Suprapubic skin (tissue), 4 donors: ENCODE measurements around the gene LRMDA. TPM values are rescaled to one million over a fixed set of nuclear protein-coding genes. Genes with fewer than 3 reads are reported as not detected.

Source experiments
- DNase-seq, 2 donors: peaks; one replicate each; pipeline ENCODE4 v3.0.0-alpha.2; 2019; ENCODE audit warnings: low spot score in 2 of 2
- H3K27ac ChIP-seq: fragments of 200-600 bp; sonication (generic); one replicate; pipeline ENCODE4 v1.5.1; 2019
- H3K27me3 ChIP-seq: fragments of 200-600 bp; sonication (generic); one replicate; pipeline ENCODE4 v1.5.1; 2019
- H3K36me3 ChIP-seq: fragments of 200-600 bp; sonication (generic); one replicate; pipeline ENCODE4 v1.5.1; 2019
- H3K4me1 ChIP-seq: fragments of 200-600 bp; sonication (generic); one replicate; pipeline ENCODE4 v1.5.1; 2019
- H3K4me3 ChIP-seq: fragments of 200-600 bp; sonication (generic); one replicate; pipeline ENCODE4 v1.5.1; 2019; ENCODE audit warnings: mild to moderate bottlenecking
- H3K9me3 ChIP-seq: fragments of 200-600 bp; sonication (generic); one replicate; pipeline ENCODE4 v1.5.1; 2019
- EP300 ChIP-seq: sonication (generic); formaldehyde crosslinking; IDR thresholded peaks from one replicate; pipeline ENCODE4 v1.6.1; 2017; ENCODE audit warnings: antibody characterized with exemption
- POLR2A ChIP-seq, 2 donors: fragments of 450-650 bp; IDR thresholded peaks; one replicate each; pipeline ENCODE4 v1.6.1; 2017; ENCODE audit warnings: antibody characterized with exemption in 2 of 2, mild to moderate bottlenecking in 2 of 2, moderate library complexity in 2 of 2
- POLR2AphosphoS5 ChIP-seq, 3 donors: sonication (generic); formaldehyde crosslinking; IDR thresholded peaks; one replicate each; pipeline ENCODE4 v1.6.1; 2017; ENCODE audit warnings: antibody characterized with exemption in 3 of 3
- WGBS: methylation state at CpG from one replicate; pipeline ENCODE4 v1.1.5; 2018; 5-methylcytosine and 5-hydroxymethylcytosine counted together
- total RNA-seq, 4 donors: library from RNA; depleted of rRNA; stranded (reverse); fragments of >200 nt; gene quantifications; one replicate each; pipeline ENCODE4 v1.1.0, GENCODE V29; 2016
- TF ChIP-seq, protein P1 (sequence below), 2 donors: fragments of 200-600 bp in 1 of 2; fragments of 450-650 bp in 1 of 2; sonication (generic) in 1 of 2; IDR thresholded peaks; one replicate each; pipeline ENCODE4 v1.5.1; 2016 to 2019; ENCODE audit warnings: antibody characterized with exemption in 2 of 2, mild to moderate bottlenecking in 1 of 2, moderate library complexity in 1 of 2

Gene LRMDA
- total RNA-seq, result 1 to 10 TPM in 2 of 4 donors, under 1 TPM in 1, not detected in 1; 0.10 to 2.9 (median 1.9) TPM

DNA sequence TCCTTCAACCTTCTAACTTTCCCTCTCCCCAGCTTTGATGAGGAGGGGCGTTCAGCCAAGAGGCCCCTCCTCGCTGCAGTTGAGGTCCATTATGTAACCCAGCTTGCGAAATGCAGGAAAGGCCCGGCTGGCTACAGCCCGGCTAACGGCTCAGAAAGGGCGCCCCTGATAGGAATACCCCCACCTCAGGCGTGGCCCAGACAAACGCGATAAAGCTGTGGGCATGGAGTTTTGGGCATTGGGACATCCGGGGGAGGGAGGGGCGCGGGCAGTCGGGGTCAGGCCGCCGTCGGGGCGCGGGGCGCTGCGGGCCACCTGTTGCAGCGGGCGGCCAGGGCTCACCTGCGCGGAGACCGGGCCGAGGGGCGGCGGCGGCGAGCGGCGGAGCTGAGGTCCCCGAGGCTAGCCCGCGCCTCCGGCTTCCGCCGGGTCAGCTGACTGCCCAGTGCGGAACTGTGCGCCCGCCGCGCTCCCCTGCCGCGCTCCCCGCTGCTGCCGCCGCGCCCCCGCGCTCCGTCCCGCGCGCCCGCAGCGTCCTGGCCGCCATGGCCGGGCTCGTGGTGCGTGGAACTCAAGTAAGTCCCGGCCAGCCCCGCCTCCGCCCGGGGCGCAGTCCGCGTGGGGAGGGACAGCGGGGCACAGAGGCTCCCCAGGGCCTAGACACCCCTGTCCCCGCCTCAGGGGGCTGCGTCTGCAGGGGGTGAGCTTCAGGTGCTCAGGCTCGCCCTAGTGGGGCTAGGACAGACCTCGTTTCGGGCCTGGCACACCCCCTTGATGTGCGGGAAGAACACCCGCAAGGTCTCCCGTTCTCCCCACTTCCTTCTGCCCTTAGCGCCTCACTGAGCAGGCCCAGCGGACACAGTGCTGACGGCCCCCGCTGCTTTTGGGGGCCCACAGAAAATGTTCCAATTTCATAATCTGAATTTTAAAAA is at the start of gene LRMDA:
Gene LRMDA (plus strand): TSS at position 445 of the 932 bp plus-strand sequence.
- Histone ChIP-seq H3K4me3 (peak within 1 kb of the TSS; percentile 64), H3K27ac (peak within 1 kb of the TSS; percentile 64), H3K27me3 (no peaks in the 10 kb centered on the region), H3K4me1 (peaks cover 52% of the 10 kb centered on the region), H3K36me3 (no peaks in the 10 kb centered on the region), H3K9me3 (no peaks in the 10 kb centered on the region)
- WGBS, result 34% methylated on average over 19 of the region's 82 CpGs
- peak in 1 of 2 donors; percentile 67 for DNase-seq
- no peak for TF ChIP-seq POLR2A (IDR thresholded peaks at IDR 0.05)
- no peak for TF ChIP-seq POLR2AphosphoS5 (IDR thresholded peaks at IDR 0.05)
- TF ChIP-seq, protein P1, sequence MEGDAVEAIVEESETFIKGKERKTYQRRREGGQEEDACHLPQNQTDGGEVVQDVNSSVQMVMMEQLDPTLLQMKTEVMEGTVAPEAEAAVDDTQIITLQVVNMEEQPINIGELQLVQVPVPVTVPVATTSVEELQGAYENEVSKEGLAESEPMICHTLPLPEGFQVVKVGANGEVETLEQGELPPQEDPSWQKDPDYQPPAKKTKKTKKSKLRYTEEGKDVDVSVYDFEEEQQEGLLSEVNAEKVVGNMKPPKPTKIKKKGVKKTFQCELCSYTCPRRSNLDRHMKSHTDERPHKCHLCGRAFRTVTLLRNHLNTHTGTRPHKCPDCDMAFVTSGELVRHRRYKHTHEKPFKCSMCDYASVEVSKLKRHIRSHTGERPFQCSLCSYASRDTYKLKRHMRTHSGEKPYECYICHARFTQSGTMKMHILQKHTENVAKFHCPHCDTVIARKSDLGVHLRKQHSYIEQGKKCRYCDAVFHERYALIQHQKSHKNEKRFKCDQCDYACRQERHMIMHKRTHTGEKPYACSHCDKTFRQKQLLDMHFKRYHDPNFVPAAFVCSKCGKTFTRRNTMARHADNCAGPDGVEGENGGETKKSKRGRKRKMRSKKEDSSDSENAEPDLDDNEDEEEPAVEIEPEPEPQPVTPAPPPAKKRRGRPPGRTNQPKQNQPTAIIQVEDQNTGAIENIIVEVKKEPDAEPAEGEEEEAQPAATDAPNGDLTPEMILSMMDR (IDR thresholded peaks at IDR 0.05), result no peak
- TF ChIP-seq EP300, result no peak

DNA sequence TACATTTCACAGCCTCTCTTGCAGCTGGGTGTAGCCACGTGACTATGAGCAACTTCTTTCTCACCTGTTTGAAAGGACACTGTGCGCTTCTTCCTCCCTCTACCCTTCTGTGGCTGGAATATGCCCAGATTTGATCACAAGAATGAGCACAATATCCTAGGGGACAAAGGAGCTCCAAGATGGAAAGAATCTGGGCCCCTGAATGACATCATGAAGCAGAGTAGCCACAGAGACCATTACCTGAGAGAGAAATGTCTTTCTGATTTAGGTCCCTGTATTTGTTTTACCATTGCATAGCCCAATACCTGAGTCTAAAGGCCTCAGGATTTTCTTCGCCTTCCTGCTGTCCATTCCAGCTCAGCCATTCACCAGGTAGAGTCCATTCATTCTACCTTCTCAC is 45.3 kb upstream of the LRMDA start:
- 97% methylated on average over 3 of the region's 3 CpGs for WGBS
- H3K27ac ChIP-seq, result no peak overlapping the region
- TF ChIP-seq, protein P1 (IDR thresholded peaks at IDR 0.05), result no peak
- TF ChIP-seq POLR2AphosphoS5 (IDR thresholded peaks at IDR 0.05), result no peak
- TF ChIP-seq EP300, result no peak
- TF ChIP-seq POLR2A (IDR thresholded peaks at IDR 0.05), result no peak
- no peaks in the 10 kb centered on the region for H3K9me3 ChIP-seq
- no peaks in the 10 kb centered on the region for H3K36me3 ChIP-seq
- no peaks in the 10 kb centered on the region for H3K27me3 ChIP-seq
- H3K4me3 ChIP-seq, result no peak overlapping the region
- DNase-seq, result no peak
- no peaks in the 10 kb centered on the region for H3K4me1 ChIP-seq

DNA sequence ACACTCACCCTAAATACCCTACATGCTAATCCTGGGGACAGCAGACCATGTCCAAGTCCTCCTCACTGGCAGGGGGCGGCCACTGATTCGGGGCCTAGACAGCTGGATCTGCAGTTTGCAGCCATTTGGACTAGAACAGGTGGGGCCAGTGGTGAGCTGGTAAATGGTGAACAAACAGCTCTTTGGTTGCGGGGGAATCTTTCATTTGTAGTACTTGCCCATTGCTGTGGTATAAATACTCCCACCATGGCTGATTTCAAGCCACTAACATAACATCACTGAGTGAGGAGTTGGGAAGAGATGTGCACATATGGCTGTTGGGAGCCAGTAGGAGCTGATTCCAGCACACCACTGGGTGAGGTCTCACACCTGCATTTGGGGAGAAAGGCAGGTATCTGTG is 43.3 kb upstream of the LRMDA start:
- Histone ChIP-seq H3K4me3 (no peak overlapping the region), H3K36me3 (no peaks in the 10 kb centered on the region), H3K27me3 (no peaks in the 10 kb centered on the region), H3K9me3 (no peaks in the 10 kb centered on the region), H3K27ac (no peak overlapping the region), H3K4me1 (no peaks in the 10 kb centered on the region)
- WGBS, result 100% methylated on average over 1 of the region's 3 CpGs
- no peak for DNase-seq
- TF ChIP-seq POLR2A (IDR thresholded peaks at IDR 0.05) (no peak), EP300 (no peak), POLR2AphosphoS5 (IDR thresholded peaks at IDR 0.05) (no peak)
- TF ChIP-seq, protein P1 (IDR thresholded peaks at IDR 0.05), result no peak

DNA sequence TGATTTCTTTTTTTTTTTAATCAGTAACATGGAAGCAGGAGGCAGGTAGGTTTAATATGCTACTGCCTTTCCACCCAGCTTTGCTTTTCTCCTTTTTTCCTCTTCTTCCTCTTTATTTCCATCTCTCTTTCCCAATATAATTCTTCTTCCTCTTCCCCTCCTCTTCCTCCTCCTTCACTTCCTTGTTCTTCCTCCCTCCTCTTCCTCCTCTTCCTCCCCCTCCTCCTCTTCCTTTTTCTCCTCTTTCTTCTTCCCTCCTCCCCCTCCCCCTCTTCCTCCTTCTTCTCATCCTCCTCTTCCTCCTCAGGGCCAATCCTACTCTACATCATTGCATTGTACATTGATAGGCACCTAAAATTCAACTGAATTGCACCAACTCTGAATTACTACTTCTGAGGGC is 41.2 kb upstream of the LRMDA start:
- Histone ChIP-seq H3K36me3 (peaks cover 4% of the 10 kb centered on the region), H3K27ac (no peak overlapping the region), H3K9me3 (no peaks in the 10 kb centered on the region), H3K27me3 (no peaks in the 10 kb centered on the region), H3K4me1 (peaks cover 6% of the 10 kb centered on the region), H3K4me3 (no peak overlapping the region)
- no peak for DNase-seq
- TF ChIP-seq POLR2A (IDR thresholded peaks at IDR 0.05) (no peak), EP300 (no peak), POLR2AphosphoS5 (IDR thresholded peaks at IDR 0.05) (no peak)
- TF ChIP-seq, protein P1 (IDR thresholded peaks at IDR 0.05), result no peak

DNA sequence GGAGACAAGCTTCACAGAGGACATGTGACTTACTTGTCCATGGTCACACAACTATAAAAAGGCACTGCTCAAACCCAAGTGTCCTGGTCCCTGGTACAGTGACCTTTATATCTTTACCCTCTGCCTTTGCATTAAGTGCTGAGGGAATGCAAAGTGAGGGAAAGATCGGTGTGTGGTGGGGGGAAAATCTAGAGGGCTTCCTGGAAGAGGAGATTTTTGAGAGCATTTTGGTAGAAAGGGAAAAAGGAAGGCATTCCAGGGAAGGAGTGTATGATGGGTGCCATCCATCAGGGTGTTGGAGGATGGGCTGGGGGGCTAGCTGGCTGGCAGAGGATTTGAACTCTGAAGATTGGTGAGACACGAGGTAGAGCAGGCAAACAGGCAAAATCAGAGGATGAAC is 39.2 kb upstream of the LRMDA start:
- no peaks in the 10 kb centered on the region for H3K27me3 ChIP-seq
- peaks cover 4% of the 10 kb centered on the region for H3K36me3 ChIP-seq
- H3K4me3 ChIP-seq, result no peak overlapping the region
- no peak overlapping the region for H3K27ac ChIP-seq
- DNase-seq, result no peak
- no peaks in the 10 kb centered on the region for H3K9me3 ChIP-seq
- WGBS, result 92% methylated on average over 2 of the region's 2 CpGs
- peaks cover 21% of the 10 kb centered on the region for H3K4me1 ChIP-seq
- TF ChIP-seq EP300, result no peak
- TF ChIP-seq POLR2AphosphoS5 (IDR thresholded peaks at IDR 0.05), result no peak
- TF ChIP-seq POLR2A (IDR thresholded peaks at IDR 0.05), result no peak
- TF ChIP-seq, protein P1 (IDR thresholded peaks at IDR 0.05), result no peak
